Activated naive CD8-positive, alpha-beta T cell treated with anti-CD3 and anti-CD28 coated beads, Interleukin-2, amount 50 U/mL, for 24 hours (primary cell): ENCODE data around the gene LCT.
A peak's percentile ranks its signal among the peaks of the same experiment; 100 is the strongest.
"Not testable (repeated sequence)": the region's sequence is repeated elsewhere in the genome, so short reads cannot be mapped to it uniquely, and the experiment has no call there.

Experiments used
- ATAC-seq: fragments of 150-1000 bp; cut with Tn5 transposase; one replicate; pipeline ENCODE4 v1.10.0; 2021
- DNase-seq: peaks from one replicate; pipeline ENCODE4 v3.0.0; 2021
- H3K27ac Mint-ChIP-seq: one replicate; pipeline ENCODE4 v1.8.0; 2021; ENCODE audit warnings: mild to moderate bottlenecking, mixed read lengths
- H3K27me3 Mint-ChIP-seq: one replicate; pipeline ENCODE4 v1.8.0; 2021; ENCODE audit warnings: mixed read lengths
- H3K36me3 Mint-ChIP-seq: one replicate; pipeline ENCODE4 v1.8.0; 2021; ENCODE audit warnings: low read depth, mixed read lengths
- H3K4me1 Mint-ChIP-seq: one replicate; pipeline ENCODE4 v1.8.0; 2021; ENCODE audit warnings: mixed read lengths
- H3K4me3 Mint-ChIP-seq: one replicate; pipeline ENCODE4 v1.8.0; 2021; ENCODE audit warnings: mild to moderate bottlenecking, moderate library complexity, mixed read lengths
- H3K9me3 Mint-ChIP-seq: one replicate; pipeline ENCODE4 v1.8.0; 2021; ENCODE audit warnings: mixed read lengths

Gene LCT

DNA sequence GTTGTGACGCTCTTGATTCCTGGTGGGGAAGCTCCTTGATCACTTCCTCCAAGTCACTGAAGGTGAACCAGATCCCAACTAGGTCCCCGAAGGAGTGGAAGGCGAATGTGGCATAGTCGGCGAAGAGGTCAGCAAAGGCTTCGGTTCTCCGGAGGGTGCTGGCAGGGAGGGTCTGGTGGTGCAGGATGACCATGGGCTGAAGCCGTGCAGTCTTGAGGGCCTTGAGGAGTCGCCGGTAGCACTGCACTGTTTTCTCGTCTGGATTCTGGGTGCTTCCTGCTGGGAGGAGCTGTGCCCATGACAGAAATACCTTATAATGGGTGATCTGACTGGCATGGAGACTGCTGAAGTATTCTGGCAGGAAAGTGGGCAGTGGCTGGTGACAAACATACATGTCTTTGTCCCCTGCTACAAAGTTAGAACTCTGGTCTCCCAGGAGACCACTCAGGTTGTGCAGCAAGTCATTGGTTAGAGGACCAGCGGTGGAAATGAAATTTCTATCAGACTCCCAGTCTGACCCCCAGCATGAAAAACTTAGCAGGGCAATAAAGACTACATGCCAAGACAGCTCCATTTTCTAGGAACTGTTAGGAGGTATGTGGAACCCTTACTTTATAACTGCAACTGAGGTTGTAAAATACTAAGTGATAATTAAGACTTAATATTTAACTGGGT lies at the start of gene LCT:
TSS of gene LCT (minus strand) at position 589 of the 675 bp plus-strand sequence. CDS start at position 574, 15 bp downstream.
- no peak for ATAC-seq
- Mint-ChIP-seq H3K27ac (no peak within 1 kb of the TSS), H3K4me3 (no peak within 1 kb of the TSS), H3K36me3 (peaks cover 28% of the 10 kb centered on the region), H3K9me3 (no peaks in the 10 kb centered on the region), H3K4me1 (peaks cover 5% of the 10 kb centered on the region), H3K27me3 (no peaks in the 10 kb centered on the region)
- no peak for DNase-seq

DNA sequence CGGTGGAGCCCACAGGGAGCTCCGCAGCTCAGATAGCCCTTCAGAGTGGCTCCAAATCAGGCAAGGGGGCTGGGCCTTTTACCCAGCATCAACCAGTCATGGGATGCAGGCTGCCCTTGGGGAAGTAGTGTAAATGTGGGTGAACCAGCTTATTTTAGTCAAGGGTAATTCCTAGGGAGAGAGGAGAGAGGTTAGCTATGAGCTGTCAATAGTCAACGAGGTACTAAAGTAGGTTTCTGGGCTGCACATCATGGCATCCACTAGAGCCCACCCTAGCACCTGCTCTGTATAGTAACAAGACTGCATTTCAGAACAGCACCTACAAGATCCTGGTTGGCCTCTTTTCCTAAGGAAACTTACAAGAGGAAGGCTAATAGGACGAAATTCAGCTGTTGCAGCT lies 48.7 kb upstream of the LCT start:
- Mint-ChIP-seq H3K27me3 (peaks cover 3% of the 10 kb centered on the region), H3K27ac (no peak overlapping the region), H3K4me1 (peaks cover 2% of the 10 kb centered on the region), H3K36me3 (no peaks in the 10 kb centered on the region), H3K4me3 (no peak overlapping the region), H3K9me3 (no peaks in the 10 kb centered on the region)
- ATAC-seq, result no peak
- DNase-seq, result no peak

DNA sequence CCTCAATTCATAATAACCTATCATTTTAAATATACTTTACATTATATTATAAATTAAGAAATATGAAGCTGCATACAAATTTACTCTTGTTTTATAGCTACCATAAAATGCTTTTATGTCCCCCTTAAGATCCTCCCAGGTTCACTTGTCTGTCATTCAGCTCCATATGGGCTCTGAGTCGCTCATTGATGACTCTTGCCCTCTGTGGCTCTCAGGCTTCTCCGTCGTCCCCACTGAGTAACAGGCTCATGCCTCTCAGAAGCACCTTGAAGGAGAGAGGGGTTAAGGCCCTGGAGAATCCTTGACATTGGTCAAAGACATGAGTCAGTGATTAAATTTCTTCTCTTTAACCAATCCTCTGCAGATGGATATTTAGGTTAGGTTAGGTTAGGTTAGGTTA lies 45.4 kb upstream of the LCT start:
- ATAC-seq (peak; percentile 52), DNase-seq (no peak)
- peaks cover 3% of the 10 kb centered on the region for H3K27me3 Mint-ChIP-seq
- H3K4me3 Mint-ChIP-seq, result no peak overlapping the region
- H3K27ac Mint-ChIP-seq, result no peak overlapping the region
- H3K9me3 Mint-ChIP-seq, result no peaks in the 10 kb centered on the region
- H3K4me1 Mint-ChIP-seq, result peaks cover 3% of the 10 kb centered on the region
- no peaks in the 10 kb centered on the region for H3K36me3 Mint-ChIP-seq

DNA sequence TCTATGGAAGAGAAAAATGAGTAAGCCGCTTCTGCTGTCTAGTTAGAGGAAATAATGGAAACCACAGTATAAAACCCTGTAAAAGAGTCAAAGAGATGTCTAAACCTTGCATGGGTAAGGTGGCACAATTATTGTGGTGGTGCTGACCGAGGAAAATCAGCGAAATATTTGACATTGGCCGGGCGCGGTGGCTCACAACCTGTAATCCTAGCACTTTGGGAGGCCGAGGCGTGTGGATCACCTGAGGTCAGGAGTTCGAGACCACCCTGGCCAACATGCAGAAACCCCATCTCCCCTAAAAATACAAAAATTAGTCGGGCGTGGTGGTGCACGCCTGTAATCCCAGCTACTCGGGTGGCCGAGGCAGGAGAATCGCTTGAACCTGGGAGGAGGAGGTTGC lies 39.8 kb upstream of the LCT start:
- ATAC-seq, H3K9me3 Mint-ChIP-seq, H3K27me3 Mint-ChIP-seq, DNase-seq: not testable (repeated sequence)
- H3K4me3 Mint-ChIP-seq, result peak overlapping the region; percentile 94
- peaks cover 43% of the 10 kb centered on the region for H3K4me1 Mint-ChIP-seq
- peaks cover 40% of the 10 kb centered on the region for H3K36me3 Mint-ChIP-seq
- peak overlapping the region; percentile 96 for H3K27ac Mint-ChIP-seq

DNA sequence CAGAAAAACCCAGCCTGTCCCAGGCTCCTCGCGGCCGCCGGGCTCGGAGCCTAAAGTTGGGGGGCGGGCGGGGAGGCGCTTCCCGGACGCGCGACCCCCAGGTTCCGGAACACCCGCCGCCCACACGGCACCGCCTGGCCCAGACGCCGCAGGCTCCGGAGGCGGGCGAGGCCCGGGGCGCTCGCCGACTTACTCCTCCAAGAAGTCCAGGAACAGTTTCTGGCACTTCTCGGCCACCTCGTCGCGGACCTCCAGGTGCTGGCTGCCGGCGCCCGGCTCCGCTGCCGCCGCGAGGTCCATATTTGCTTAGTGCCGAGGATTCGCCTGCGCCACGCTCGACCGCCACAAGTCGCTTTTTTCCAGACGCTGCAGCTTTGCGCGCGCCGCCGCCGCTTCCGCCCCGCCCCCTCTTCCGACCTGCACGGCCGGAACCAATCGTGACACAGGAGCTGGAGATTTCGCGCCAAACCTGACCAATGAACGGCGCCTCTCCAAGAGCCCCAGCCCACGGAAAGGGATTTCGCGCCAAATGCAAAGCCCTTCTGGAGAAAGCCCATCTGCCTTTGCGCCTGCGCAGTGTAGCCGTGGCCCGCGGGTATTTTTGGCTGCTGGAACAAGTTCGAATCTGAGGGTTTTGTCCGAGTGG lies 39.2 kb upstream of the LCT start, which contains the start of gene MCM6:
TSS of gene MCM6 (minus strand) at position 378 of the 646 bp plus-strand sequence. CDS start at position 300, 78 bp downstream.
- ATAC-seq (peak; percentile 85), DNase-seq (peak; percentile 99)
- H3K9me3 Mint-ChIP-seq, result no peaks in the 10 kb centered on the region
- peak within 1 kb of the TSS; percentile 94 for H3K4me3 Mint-ChIP-seq
- peaks cover 47% of the 10 kb centered on the region for H3K4me1 Mint-ChIP-seq
- H3K27me3 Mint-ChIP-seq, result peaks cover 3% of the 10 kb centered on the region
- H3K27ac Mint-ChIP-seq, result peak within 1 kb of the TSS; percentile 98
- H3K36me3 Mint-ChIP-seq, result peaks cover 45% of the 10 kb centered on the region

DNA sequence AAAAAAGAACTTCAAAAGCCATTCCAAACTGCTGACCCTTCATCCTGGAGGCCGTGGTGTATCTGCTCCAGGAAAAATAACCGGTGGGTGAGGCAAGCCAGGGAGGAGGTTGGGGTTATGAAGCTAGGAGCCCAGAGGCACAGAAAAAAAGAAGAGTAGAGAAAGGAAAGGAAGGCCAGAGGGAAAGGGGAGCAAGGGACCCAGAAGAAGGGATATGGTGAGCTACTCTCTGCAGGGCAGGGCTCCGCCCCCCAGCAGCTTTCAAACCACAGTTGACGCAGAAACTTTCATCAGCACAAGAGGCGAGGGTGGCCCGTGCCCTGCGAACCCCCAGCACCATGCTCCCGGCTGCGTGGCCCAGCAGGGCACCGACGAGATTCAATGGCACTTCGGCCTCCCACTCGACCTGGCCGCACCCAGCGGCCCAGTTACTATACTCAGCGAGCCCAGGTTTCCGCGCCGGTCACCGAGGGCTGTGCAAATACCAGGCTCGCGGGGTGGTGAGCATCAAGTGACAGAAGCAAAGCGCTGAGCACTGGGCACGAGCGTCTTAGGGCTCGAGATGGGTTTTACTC lies 38.6 kb upstream of the LCT start:
- DNase-seq (peak; percentile 79), ATAC-seq (peak; percentile 92)
- no peaks in the 10 kb centered on the region for H3K9me3 Mint-ChIP-seq
- H3K36me3 Mint-ChIP-seq, result peaks cover 50% of the 10 kb centered on the region
- H3K27ac Mint-ChIP-seq, result peak overlapping the region; percentile 98
- H3K4me3 Mint-ChIP-seq, result peak overlapping the region; percentile 94
- H3K4me1 Mint-ChIP-seq, result peaks cover 53% of the 10 kb centered on the region
- H3K27me3 Mint-ChIP-seq, result peaks cover 3% of the 10 kb centered on the region

DNA sequence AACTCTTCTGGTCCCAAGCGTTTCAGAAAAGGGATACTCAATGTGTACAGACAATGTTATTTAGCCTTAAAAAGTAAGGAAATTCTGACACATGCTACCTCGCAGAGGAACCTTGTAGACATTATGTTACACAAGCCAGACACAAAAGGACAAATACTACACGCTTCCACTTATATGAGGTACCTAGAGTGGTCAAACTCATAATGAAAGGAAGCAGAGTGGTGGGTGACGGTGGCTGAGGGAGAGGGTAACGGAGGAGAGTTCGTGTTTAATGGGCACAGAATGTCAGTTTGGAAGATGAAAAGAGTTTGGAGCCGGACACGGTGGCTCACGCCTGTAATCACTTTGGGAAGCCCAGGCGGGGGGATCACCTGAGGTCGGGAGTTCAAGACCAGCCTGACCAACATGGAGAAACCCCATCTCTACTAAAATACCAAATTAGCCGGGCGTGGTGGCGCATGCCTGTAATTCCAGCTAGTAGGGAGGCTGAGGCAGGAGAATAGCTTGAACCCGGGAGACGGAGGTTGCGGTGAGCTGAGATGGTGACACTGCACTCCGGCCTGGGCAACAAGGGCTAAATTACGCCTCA lies 37.9 kb upstream of the LCT start:
- peaks cover 56% of the 10 kb centered on the region for H3K36me3 Mint-ChIP-seq
- no peak for ATAC-seq
- peaks cover 3% of the 10 kb centered on the region for H3K27me3 Mint-ChIP-seq
- no peak for DNase-seq
- peak overlapping the region; percentile 98 for H3K27ac Mint-ChIP-seq
- H3K4me3 Mint-ChIP-seq, result peak overlapping the region; percentile 94
- peaks cover 57% of the 10 kb centered on the region for H3K4me1 Mint-ChIP-seq
- H3K9me3 Mint-ChIP-seq, result no peaks in the 10 kb centered on the region

DNA sequence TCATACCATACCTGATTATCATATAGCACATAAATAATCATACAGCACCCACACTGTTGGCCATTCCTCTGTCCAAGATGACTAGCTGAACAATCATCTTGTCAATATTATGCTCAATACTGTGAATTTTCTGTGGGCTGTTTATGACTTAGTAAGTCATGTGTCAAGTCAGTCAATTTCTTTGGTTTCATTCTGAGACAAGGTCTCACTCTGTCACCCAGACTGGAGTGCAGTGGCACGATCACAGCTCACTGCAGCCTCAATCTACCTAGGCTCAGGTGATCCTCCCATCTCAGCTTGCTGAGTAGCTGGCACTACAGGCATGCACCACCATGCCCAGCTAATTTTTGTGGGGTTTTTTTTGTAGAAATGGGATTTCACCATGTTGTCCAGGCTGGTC lies 33.6 kb upstream of the LCT start:
- ATAC-seq (peak; percentile 61), DNase-seq (no peak)
- Mint-ChIP-seq H3K4me1 (peaks cover 51% of the 10 kb centered on the region), H3K27ac (peak overlapping the region; percentile 15), H3K27me3 (no peaks in the 10 kb centered on the region), H3K36me3 (peaks cover 88% of the 10 kb centered on the region), H3K4me3 (no peak overlapping the region), H3K9me3 (no peaks in the 10 kb centered on the region)

DNA sequence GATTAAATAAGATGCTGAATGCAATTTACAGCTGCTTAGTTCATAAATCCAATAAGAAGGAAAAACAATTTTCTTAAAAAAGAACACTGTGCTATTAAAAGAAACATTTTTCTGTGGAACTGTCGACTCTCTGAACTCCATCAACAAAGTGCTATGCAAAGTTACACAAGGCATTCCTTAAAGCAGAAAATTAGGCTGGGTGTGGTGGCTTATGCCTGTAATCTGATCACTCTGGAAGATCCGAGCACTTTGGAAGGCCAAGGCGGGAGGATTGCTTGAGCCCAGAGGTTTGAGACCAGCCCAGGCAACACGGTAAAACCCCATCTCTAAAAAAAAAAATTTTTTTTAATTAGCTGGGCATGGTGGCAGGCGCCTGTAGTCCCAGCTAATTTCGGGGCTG lies 26.2 kb upstream of the LCT start:
- Mint-ChIP-seq H3K4me3 (no peak overlapping the region), H3K9me3 (no peaks in the 10 kb centered on the region), H3K27me3 (no peaks in the 10 kb centered on the region), H3K36me3 (peaks cover 73% of the 10 kb centered on the region), H3K27ac (no peak overlapping the region), H3K4me1 (peaks cover 4% of the 10 kb centered on the region)
- ATAC-seq (no peak), DNase-seq (no peak)

DNA sequence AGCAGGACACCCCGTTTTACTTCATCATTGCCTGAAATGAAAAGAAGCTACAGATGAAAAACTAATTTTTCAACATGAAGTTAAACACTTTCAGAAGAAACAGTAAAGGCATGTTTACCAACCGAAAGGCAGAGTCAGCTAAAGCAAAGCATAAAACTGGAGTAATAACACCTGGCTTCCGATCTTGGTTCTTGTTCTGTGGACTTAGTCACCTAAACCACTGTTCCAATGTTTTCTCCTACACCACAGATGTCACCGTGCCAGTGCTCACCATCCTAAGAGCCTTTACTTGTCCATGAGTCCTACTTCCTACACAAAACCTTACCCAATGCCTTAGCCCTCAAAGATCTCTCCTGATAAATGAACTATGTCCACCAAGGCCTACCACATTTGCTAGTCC lies 25.7 kb upstream of the LCT start:
- H3K9me3 Mint-ChIP-seq, result no peaks in the 10 kb centered on the region
- H3K4me1 Mint-ChIP-seq, result no peaks in the 10 kb centered on the region
- no peak for ATAC-seq

DNA sequence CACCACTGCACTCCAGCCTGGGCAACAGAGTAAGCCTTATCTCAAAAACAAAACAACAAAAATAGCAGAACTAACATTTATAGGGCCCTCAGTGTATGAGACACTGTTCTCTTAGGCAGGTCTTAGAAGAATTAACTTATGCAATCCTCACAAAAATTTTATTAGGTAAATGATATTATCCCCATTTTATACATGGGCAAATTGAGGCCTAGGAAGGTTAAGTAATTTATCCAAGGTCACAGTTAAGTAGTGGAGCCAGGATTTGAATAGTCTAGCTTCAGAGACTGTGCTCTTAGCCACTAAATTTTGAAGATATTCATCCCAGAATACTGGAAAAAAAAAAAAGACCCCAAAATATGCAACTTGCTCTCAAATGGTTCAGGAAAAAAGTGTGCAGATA lies 16.4 kb upstream of the LCT start:
- Mint-ChIP-seq H3K36me3 (peaks cover 73% of the 10 kb centered on the region), H3K9me3 (no peaks in the 10 kb centered on the region), H3K27ac (no peak overlapping the region), H3K4me3 (no peak overlapping the region), H3K4me1 (peaks cover 4% of the 10 kb centered on the region), H3K27me3 (no peaks in the 10 kb centered on the region)
- DNase-seq (no peak), ATAC-seq (no peak)

More for the DNA sequence above, 25.7 kb upstream of the LCT start:
- Mint-ChIP-seq H3K4me3 (no peak overlapping the region), H3K27me3 (no peaks in the 10 kb centered on the region), H3K36me3 (peaks cover 72% of the 10 kb centered on the region), H3K27ac (no peak overlapping the region)
- DNase-seq, result no peak

DNA sequence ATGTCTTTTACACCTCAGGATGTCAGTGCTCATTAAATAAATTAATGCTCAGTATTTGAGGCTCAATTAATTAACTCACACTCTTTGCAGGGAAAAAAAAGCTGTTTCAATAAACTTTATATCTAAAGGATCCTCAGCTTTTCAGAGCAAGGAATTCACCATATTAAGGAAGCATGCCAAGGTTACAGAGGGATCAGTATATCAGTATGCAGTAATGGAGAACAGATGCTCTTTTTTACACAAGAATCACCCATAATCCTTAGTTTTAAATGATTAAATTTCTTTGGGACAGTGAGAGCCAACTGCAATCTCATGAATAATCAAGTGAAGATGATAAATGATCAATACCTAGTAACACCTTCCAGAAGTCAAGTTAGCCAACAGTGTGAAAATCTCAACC lies 14.9 kb upstream of the LCT start:
- peaks cover 73% of the 10 kb centered on the region for H3K36me3 Mint-ChIP-seq

DNA sequence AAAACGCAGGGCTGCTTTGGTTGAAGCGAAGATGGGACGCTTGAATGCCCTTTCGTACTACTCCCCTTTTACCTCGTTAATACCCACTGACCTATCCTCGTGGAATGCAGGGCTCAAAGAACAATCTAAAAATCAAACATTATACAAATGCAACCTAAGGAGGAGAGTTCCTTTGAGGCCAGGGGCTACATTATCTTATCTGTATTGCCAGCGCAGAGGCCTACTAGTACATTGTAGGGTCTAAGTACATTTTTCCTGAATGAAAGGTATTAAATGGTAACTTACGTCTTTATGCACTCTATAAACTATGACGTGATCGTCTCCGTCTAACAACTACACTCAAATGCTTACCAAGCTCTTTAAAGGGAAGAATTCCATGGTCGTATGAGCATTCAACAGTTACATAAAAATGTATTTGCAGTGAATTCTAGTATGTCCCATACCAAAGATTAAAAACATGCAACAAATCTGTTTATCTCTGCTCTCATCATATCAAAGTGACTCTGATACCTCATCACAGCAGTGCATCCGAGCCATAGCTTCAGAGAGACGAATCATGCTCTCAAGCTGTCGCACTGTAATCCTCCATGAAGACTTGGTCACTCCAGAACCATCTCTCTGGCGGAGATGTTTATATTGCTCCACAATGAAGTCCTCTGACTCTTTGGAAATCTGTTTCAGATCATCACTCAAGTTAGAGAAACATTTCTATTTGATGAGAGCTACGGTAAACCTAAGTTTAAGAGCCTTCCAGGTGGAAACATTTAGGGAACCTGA lies 14.1 kb upstream of the LCT start:
- Mint-ChIP-seq H3K4me3 (no peak overlapping the region), H3K4me1 (peaks cover 4% of the 10 kb centered on the region), H3K27ac (no peak overlapping the region), H3K9me3 (no peaks in the 10 kb centered on the region), H3K27me3 (no peaks in the 10 kb centered on the region), H3K36me3 (peaks cover 72% of the 10 kb centered on the region)
- DNase-seq, result no peak
- ATAC-seq, result no peak

More for the DNA sequence above, 14.9 kb upstream of the LCT start:
- DNase-seq, result no peak
- no peak for ATAC-seq
- H3K4me3 Mint-ChIP-seq, result no peak overlapping the region
- no peaks in the 10 kb centered on the region for H3K9me3 Mint-ChIP-seq
- no peaks in the 10 kb centered on the region for H3K27me3 Mint-ChIP-seq
- peaks cover 4% of the 10 kb centered on the region for H3K4me1 Mint-ChIP-seq
- H3K27ac Mint-ChIP-seq, result no peak overlapping the region

DNA sequence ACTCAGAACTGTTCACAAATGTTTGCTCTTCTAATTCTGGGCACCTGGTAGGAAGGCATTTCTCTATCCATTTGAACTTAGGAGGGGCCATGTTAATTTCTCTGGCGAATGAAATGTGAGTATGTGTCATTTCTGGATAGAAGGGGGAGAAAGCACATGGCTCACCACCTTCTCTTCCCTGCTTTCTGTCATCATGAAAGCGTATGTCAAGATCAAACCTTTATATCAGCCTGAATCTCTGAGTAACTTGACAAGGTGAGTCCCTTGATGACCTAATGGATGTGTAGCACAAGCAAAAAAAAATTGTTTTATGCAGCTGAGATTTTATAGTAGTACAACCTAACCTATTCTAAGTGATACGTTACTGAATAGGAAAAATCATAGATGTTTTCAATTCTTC lies 12.1 kb upstream of the LCT start:
- Mint-ChIP-seq H3K9me3 (no peaks in the 10 kb centered on the region), H3K4me1 (peaks cover 4% of the 10 kb centered on the region), H3K27me3 (no peaks in the 10 kb centered on the region), H3K4me3 (no peak overlapping the region), H3K27ac (peak overlapping the region; percentile 36), H3K36me3 (peaks cover 80% of the 10 kb centered on the region)
- DNase-seq, result no peak
- no peak for ATAC-seq
